ENCODE data around the gene ESPNL.
A peak's percentile ranks its signal among the peaks of the same experiment; 100 is the strongest.

Gene ESPNL

DNA sequence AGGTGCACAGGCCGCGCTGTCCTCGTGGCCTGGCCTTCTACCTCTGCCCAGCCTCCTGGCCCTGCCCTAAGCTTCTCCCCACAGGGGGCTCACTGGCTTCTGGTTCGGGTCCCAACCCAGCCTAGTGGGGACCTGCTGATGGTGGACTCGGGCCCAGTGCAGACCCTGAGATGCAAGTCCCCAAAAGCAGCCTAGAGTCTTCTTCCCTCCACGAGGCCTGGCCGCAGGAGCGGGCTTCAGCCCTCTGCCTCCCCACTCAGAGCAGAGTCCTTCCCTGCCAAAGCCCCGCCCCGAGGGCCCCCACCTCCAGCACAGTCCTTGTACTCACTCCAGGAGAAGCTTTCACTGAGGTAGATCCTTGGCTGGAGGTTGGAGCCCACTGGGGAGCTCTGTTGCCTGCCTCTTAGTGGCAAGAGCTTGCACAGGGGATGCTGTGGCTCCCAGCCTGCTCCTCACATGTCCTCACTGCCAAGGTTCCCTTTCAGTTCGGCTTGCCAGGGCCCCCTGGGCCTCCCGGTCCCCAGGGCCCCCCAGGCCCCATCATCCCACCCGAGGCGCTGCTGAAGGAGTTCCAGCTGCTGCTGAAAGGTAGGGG is 62.2 kb downstream of the ESPNL start:
- H3K4me3 Mint-ChIP-seq, result no peak overlapping the region
- no peaks in the 10 kb centered on the region for H3K36me3 Mint-ChIP-seq (ENCODE audit: low read depth)
- H3K27me3 Mint-ChIP-seq (ENCODE audit: low read depth), result peaks cover 35% of the 10 kb centered on the region
- H3K9me3 Mint-ChIP-seq, result no peaks in the 10 kb centered on the region
- peaks cover 4% of the 10 kb centered on the region for H3K4me1 Mint-ChIP-seq (ENCODE audit: low read depth)
- H3K27ac Mint-ChIP-seq, result no peak overlapping the region

DNA sequence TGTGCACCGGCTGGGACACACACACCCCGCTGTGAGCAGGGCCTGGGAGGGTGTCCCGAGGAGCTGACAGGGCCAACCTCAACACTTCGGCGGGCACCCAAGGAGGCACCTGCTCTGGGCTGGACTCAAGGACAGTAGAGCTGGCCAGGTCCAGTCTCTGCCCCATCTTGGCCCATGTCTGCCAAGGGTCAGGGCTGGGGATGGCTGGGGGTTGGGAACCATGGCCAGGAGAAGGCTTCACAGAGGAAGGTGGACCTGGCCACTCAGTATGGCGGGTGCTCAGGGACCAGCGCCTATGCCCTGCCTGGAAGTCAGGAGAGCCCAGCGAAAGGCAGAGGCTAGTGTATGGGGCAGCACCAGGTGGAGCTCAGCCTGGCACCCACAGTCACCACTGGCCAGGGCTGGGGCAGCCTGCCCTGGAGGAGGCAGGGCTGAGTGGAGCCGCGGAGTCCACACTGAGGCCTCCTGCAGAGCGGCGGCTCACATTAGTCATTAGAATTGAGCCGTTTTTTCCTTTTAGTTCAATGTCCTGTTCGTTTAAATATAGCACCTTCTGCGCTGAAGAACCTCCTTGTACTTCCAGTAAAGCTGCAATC is 62.8 kb downstream of the ESPNL start:
- Mint-ChIP-seq H3K4me3 (no peak overlapping the region), H3K27me3 (ENCODE audit: low read depth) (peaks cover 30% of the 10 kb centered on the region), H3K36me3 (ENCODE audit: low read depth) (no peaks in the 10 kb centered on the region), H3K27ac (no peak overlapping the region), H3K9me3 (no peaks in the 10 kb centered on the region), H3K4me1 (ENCODE audit: low read depth) (peaks cover 4% of the 10 kb centered on the region)

DNA sequence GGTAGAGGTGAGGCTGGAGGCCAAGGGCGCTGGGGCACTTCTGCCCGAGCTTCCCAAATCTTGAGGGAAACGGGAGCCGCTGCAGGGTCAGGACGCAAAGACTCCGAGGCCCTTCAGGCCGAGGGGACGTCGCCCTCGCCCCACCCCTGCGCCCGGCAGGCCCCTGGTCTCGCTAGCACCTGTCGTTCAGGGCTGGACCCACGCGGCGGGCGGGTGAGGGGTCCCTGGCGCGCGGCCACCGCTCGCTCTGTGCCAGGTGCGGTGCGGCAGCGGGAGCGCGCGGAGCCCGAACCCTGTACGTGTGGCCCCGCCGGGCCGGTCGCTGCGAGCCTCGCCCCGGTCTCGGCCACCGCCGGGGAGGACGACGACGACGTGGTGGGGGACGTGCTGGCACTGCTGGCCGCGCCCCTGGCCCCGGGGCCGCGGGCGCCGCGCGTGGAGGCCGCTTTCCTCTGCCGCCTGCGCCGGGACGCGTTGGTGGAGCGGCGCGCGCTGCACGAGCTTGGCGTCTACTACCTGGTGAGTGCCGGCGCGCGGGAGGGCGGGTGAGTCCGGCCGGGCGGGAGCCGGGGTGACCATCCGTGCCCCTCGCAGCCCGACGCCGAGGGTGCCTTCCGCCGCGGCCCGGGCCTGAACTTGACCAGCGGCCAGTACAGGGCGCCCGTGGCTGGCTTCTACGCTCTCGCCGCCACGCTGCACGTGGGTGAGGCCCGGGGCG is 63.5 kb downstream of the ESPNL start:
- Mint-ChIP-seq H3K27ac (no peak overlapping the region), H3K27me3 (ENCODE audit: low read depth) (peaks cover 30% of the 10 kb centered on the region)

GRCh38 chr2:238164906-238165287 is 64.8 kb downstream of the ESPNL start:
- Mint-ChIP-seq H3K4me1 (ENCODE audit: low read depth) (no peaks in the 10 kb centered on the region), H3K27me3 (ENCODE audit: low read depth) (peaks cover 22% of the 10 kb centered on the region), H3K36me3 (ENCODE audit: low read depth) (no peaks in the 10 kb centered on the region), H3K27ac (no peak overlapping the region), H3K9me3 (no peaks in the 10 kb centered on the region), H3K4me3 (no peak overlapping the region)

More for the DNA sequence above, 63.5 kb downstream of the ESPNL start:
- Mint-ChIP-seq H3K4me3 (no peak overlapping the region), H3K9me3 (no peaks in the 10 kb centered on the region), H3K4me1 (ENCODE audit: low read depth) (peaks cover 4% of the 10 kb centered on the region), H3K36me3 (ENCODE audit: low read depth) (no peaks in the 10 kb centered on the region)

GRCh38 chr2:238165288-238165921 is 65.3 kb downstream of the ESPNL start:
- Mint-ChIP-seq H3K4me3 (no peak overlapping the region), H3K4me1 (ENCODE audit: low read depth) (no peaks in the 10 kb centered on the region), H3K36me3 (ENCODE audit: low read depth) (no peaks in the 10 kb centered on the region), H3K27me3 (ENCODE audit: low read depth) (peaks cover 20% of the 10 kb centered on the region), H3K9me3 (no peaks in the 10 kb centered on the region), H3K27ac (no peak overlapping the region)

DNA sequence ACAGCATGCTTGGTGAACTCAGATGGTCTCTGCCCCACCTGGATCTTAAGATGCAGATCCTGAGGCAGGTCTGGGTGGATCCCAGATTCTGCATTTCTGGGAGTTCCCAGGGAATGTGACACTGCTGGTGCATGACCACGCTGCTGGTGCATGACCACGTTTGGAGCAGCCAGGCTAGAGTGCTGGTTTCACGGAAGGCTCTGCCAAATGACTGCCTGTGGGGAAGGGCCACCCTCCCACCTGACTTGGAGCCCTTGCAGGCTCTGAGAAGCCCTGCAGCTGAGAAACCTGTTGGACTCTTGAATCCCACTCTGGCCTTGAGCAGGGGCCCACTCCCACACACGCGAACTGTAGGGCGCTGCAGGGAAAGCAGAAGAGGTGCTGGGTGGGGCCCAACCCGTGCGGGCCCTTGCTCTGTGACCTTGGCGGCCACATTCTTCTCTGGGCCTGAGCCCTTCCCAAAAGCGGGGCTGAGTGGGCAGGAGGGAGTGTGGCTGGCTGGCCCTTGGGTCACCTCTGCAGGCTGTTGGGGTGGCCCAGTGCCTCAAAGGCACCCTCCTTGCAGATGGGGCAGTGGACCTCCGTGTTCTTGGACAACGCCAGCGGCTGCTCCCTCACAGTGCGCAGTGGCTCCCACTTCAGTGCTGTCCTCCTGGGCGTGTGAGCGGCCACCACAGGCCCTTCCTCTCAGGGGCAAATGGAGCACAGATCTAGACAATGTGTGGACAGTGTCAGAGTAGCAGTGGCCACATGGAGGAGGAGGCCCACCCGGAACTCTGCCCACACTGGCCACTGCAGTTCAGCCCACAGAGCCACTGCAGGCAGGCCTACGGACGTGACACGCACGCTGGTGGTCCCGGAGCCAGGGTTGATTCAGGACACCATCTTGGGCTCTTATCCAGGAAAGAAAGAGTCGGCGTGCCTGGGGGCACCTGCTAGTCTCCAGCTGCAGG is 66.5 kb downstream of the ESPNL start:
- Mint-ChIP-seq H3K4me3 (no peak overlapping the region), H3K27ac (no peak overlapping the region), H3K9me3 (no peaks in the 10 kb centered on the region), H3K36me3 (ENCODE audit: low read depth) (peaks cover 3% of the 10 kb centered on the region), H3K4me1 (ENCODE audit: low read depth) (no peaks in the 10 kb centered on the region), H3K27me3 (ENCODE audit: low read depth) (peaks cover 15% of the 10 kb centered on the region)

DNA sequence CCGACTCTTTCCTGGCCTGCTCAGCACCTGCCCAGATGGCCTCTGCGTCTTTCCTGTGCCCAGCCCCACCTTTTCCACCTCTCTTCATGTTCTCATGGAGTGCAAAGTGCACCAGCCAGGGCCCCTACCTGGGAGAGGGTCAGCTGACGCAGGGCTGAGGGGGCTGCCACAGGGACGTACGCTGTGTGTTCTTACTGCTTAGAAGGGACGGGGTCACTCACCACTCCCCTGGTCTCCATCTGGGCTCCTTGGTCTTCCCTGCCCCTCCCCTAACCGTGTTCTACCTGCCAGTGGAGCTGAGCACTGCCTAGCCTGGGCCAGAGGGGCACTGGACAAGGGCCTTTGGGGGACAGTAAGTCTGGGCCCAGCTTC is 67.2 kb downstream of the ESPNL start:
- Mint-ChIP-seq H3K9me3 (no peaks in the 10 kb centered on the region), H3K27me3 (ENCODE audit: low read depth) (peaks cover 15% of the 10 kb centered on the region), H3K4me3 (no peak overlapping the region), H3K4me1 (ENCODE audit: low read depth) (no peaks in the 10 kb centered on the region), H3K27ac (no peak overlapping the region), H3K36me3 (ENCODE audit: low read depth) (peaks cover 7% of the 10 kb centered on the region)

DNA sequence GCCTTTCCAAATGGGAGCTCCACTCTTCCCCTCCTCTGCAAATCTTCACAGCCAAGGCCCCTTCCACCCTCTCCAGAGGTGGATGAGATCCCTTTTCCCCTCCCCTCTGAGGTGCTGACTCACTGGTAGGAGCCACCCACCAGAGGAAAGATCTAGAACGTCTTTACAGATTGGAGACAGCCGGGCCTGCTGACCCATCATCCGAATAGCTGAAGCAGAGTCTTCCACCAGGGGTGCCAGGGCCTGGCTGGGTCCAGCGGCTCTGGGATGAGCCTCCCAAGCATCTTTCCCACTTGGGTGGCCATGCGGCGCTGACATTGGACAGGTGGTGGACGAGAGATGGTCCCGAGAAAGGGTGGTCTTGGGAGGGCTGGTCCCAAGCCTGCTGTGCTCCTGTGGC is 67.6 kb downstream of the ESPNL start:
- Mint-ChIP-seq H3K4me3 (no peak overlapping the region), H3K27ac (no peak overlapping the region), H3K9me3 (no peaks in the 10 kb centered on the region), H3K4me1 (ENCODE audit: low read depth) (no peaks in the 10 kb centered on the region), H3K27me3 (ENCODE audit: low read depth) (peaks cover 15% of the 10 kb centered on the region), H3K36me3 (ENCODE audit: low read depth) (peaks cover 9% of the 10 kb centered on the region)

GRCh38 chr2:238168196-238169047 is 68.3 kb downstream of the ESPNL start:
- Mint-ChIP-seq H3K27me3 (ENCODE audit: low read depth) (peaks cover 15% of the 10 kb centered on the region), H3K36me3 (ENCODE audit: low read depth) (peaks cover 15% of the 10 kb centered on the region), H3K9me3 (no peaks in the 10 kb centered on the region), H3K27ac (no peak overlapping the region), H3K4me3 (no peak overlapping the region), H3K4me1 (ENCODE audit: low read depth) (no peaks in the 10 kb centered on the region)

DNA sequence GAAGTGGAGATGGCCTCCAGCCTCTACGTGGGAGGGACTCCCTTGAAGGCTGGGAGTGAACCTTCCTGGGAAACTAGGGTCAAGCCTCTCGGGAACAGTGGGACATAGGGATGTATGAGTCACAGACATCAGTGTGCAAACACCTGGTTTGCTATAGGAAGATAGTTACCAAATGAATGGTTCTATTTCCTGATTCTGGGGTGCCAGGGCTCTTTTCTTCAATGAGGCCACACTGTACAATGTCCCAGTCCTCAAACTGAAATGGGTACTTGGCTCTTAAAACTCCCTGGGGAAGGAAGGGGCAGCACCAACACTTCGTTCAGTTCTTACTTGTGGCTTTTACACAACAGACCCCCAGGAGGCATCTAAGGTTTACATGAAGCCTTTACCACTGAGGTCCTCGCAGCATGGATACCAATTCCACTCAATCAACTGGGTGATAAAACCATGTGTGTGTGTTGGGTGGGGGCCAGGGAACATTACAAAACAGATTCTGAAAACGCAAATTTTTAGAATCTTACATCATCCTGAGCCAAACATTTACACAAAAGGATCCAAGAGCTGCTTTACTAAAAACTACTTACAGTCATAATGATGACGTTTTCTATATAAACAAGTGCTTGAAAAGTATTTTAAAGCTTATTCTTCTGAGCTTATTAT is 69.0 kb downstream of the ESPNL start:
- Mint-ChIP-seq H3K4me3 (no peak overlapping the region), H3K36me3 (ENCODE audit: low read depth) (peaks cover 20% of the 10 kb centered on the region), H3K4me1 (ENCODE audit: low read depth) (no peaks in the 10 kb centered on the region), H3K27ac (no peak overlapping the region), H3K9me3 (no peaks in the 10 kb centered on the region), H3K27me3 (ENCODE audit: low read depth) (peaks cover 15% of the 10 kb centered on the region)

GRCh38 chr2:238169708-238170251 is 69.6 kb downstream of the ESPNL start:
- H3K27ac Mint-ChIP-seq, result peak overlapping the region; percentile 29
- H3K27me3 Mint-ChIP-seq (ENCODE audit: low read depth), result peaks cover 9% of the 10 kb centered on the region
- H3K4me3 Mint-ChIP-seq, result no peak overlapping the region
- H3K36me3 Mint-ChIP-seq (ENCODE audit: low read depth), result peaks cover 22% of the 10 kb centered on the region
- no peaks in the 10 kb centered on the region for H3K9me3 Mint-ChIP-seq
- H3K4me1 Mint-ChIP-seq (ENCODE audit: low read depth), result no peaks in the 10 kb centered on the region

DNA sequence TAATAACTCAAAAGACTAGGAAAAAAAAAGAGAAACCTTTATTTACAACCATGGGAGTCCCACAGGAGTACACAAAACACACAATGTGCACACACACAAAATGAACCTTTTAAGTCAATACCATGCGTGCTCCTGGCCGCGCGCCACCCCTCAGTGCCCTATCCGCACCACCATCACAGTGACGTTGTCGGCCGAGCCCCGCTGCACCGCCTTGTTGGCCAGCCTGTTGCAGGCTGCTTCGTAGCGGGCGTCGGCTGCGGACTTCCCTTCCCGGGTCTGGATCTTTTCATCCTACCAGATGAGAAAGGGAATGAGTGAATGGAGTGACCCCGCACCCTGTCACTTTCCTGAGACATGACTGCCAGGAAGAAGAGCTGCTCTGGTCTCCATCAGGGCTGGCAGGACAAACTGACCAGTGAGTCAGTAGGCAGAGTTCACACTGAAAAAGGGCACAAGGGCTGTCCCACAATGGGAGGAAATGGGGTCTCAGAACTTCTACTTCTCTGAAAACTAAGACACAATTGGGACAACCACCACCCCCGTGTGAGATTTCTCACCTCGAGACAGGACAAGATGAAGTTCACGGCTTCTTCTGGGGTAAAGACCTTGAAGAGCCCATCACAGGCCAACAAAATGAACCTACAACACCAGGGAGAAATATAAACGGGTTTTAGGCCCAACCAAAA is 70.4 kb downstream of the ESPNL start:
- peaks cover 22% of the 10 kb centered on the region for H3K36me3 Mint-ChIP-seq (ENCODE audit: low read depth)
- H3K27ac Mint-ChIP-seq, result peak overlapping the region; percentile 2
- no peaks in the 10 kb centered on the region for H3K4me1 Mint-ChIP-seq (ENCODE audit: low read depth)
- no peak overlapping the region for H3K4me3 Mint-ChIP-seq
- H3K27me3 Mint-ChIP-seq (ENCODE audit: low read depth), result peaks cover 2% of the 10 kb centered on the region
- no peaks in the 10 kb centered on the region for H3K9me3 Mint-ChIP-seq

Measured in T-helper 1 cell treated with Interleukin-12 subunit alpha and Interleukin-12 subunit beta and Interleukin-4 antibody, amounts not matched to agents 30 μg/mL and 1 μg/mL, for 36 hours (primary cell).